NCI-H1694 (cell line): ENCODE data around the gene GOLGA6L10.
"Not testable (repeated sequence)": the region's sequence is repeated elsewhere in the genome, so short reads cannot be mapped to it uniquely, and the experiment has no call there.

Source experiments
- DNase-seq: peaks from one replicate; lab custom pipeline; 2025; lab: John Stamatoyannopoulos, UW

Gene GOLGA6L10

GRCh38 chr15:82299511-82299914 is 49.8 kb downstream of the GOLGA6L10 start:
- not testable (repeated sequence) for DNase-seq

- DNase-seq, result no peak
Measured at GRCh38 chr15:82298520-82298919, 50.8 kb downstream of the GOLGA6L10 start.

GRCh38 chr15:82298032-82298431 is 51.2 kb downstream of the GOLGA6L10 start:
- DNase-seq, result no peak

GRCh38 chr15:82297546-82297945 is 51.7 kb downstream of the GOLGA6L10 start:
- DNase-seq, result no peak

GRCh38 chr15:82294061-82294690 is 55.1 kb downstream of the GOLGA6L10 start:
- no peak for DNase-seq

- no peak for DNase-seq
Measured at GRCh38 chr15:82292271-82292670, 57.0 kb downstream of the GOLGA6L10 start.
